ENCODE data around the gene RETSAT.

- no peak for TF ChIP-seq ZNF747 (tag by site-specific recombination; IDR thresholded peaks at IDR 0.05)
- TF ChIP-seq ZNF501 (tag by site-specific recombination; IDR thresholded peaks at IDR 0.05), result no peak
- no peak for TF ChIP-seq CTCF (tag by site-specific recombination; IDR thresholded peaks at IDR 0.05)
- TF ChIP-seq ZNF174 (tag by site-specific recombination; IDR thresholded peaks at IDR 0.05), result no peak
- TF ChIP-seq ZNF214 (tag by site-specific recombination; IDR thresholded peaks at IDR 0.05; ENCODE audit: borderline replicate concordance), result no peak
- TF ChIP-seq ZNF133 (tag by site-specific recombination; IDR thresholded peaks at IDR 0.05), result no peak
- TF ChIP-seq ZNF274 (IDR thresholded peaks at IDR 0.05; ENCODE audit: low read length), result no peak
- no peak for TF ChIP-seq ZNF274 (tag by site-specific recombination; IDR thresholded peaks at IDR 0.05; ENCODE audit: borderline replicate concordance)
- no peak for TF ChIP-seq REST (tag by site-specific recombination; IDR thresholded peaks at IDR 0.05)
- no peak for TF ChIP-seq ZNF768 (tag by site-specific recombination; IDR thresholded peaks at IDR 0.05)
- TF ChIP-seq ZNF658 (tag by site-specific recombination; IDR thresholded peaks at IDR 0.05), result no peak
Measured at GRCh38 chr2:85377083-85377482, 22.8 kb upstream of the RETSAT start.

Data from HEK293 (cell line).